ENCODE results near the gene MPEG1. TPM values are rescaled to one million over a fixed set of nuclear protein-coding genes. Genes with fewer than 3 reads are reported as not detected.

The MPEG1 gene
- total and polyA plus RNA-seq, 3 donors from 2014 or later: 0.87 to 12.1 (median 3.8) TPM

DNA sequence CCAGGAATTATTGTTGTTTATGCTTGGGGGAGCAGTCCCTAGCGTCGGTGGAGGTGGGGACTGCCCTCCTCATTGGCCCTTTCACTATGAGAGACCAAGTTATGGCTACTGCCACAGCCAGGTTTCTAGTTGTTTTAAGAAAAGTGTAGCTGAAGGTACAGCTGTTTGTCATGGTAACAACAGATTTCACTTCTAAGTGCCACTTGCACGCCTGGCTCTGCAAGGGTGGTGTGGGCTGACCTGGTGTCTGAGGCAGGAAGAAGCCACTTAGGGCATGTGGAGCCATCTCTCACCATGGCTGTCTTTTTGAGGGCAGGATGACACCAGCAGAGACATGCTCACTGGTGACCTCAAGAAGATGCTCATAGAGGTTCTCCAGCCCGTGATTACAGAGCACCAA, 46.3 kb upstream of the MPEG1 start:
- Histone ChIP-seq H3K4me3 (no peak overlapping the region), H3K36me3 (ENCODE audit: low read depth, missing control alignments) (no peaks in the 10 kb centered on the region), H3K27ac (no peak overlapping the region), H3K9me3 (no peaks in the 10 kb centered on the region), H3K27me3 (no peaks in the 10 kb centered on the region), H3K4me1 (no peaks in the 10 kb centered on the region)
- WGBS, 2 donors: 80 to 85% methylated on average over 4 of the region's 4 CpGs
- intact Hi-C loops (cut with DNase I; ENCODE audit: low total_unique reads): no loop called here
- no peak for DNase-seq
- no peak for TF ChIP-seq POLR2A (IDR thresholded peaks at IDR 0.05)
- TF ChIP-seq, protein P1, sequence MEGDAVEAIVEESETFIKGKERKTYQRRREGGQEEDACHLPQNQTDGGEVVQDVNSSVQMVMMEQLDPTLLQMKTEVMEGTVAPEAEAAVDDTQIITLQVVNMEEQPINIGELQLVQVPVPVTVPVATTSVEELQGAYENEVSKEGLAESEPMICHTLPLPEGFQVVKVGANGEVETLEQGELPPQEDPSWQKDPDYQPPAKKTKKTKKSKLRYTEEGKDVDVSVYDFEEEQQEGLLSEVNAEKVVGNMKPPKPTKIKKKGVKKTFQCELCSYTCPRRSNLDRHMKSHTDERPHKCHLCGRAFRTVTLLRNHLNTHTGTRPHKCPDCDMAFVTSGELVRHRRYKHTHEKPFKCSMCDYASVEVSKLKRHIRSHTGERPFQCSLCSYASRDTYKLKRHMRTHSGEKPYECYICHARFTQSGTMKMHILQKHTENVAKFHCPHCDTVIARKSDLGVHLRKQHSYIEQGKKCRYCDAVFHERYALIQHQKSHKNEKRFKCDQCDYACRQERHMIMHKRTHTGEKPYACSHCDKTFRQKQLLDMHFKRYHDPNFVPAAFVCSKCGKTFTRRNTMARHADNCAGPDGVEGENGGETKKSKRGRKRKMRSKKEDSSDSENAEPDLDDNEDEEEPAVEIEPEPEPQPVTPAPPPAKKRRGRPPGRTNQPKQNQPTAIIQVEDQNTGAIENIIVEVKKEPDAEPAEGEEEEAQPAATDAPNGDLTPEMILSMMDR (IDR thresholded peaks at IDR 0.05): no peak

GRCh38 chr11:59255281-59255680, 42.6 kb upstream of the MPEG1 start:
- Histone ChIP-seq H3K36me3 (ENCODE audit: low read depth, missing control alignments) (no peaks in the 10 kb centered on the region), H3K9me3 (no peaks in the 10 kb centered on the region), H3K4me1 (no peaks in the 10 kb centered on the region), H3K4me3 (no peak overlapping the region), H3K27me3 (no peaks in the 10 kb centered on the region), H3K27ac (no peak overlapping the region)
- no peak for DNase-seq
- no peak for TF ChIP-seq POLR2A (IDR thresholded peaks at IDR 0.05)
- TF ChIP-seq, protein P1 (IDR thresholded peaks at IDR 0.05): no peak
- 73 to 77% methylated on average over 8 of the region's 8 CpGs for WGBS, 2 donors
- intact Hi-C loops (cut with DNase I; ENCODE audit: low total_unique reads): no loop called here

DNA sequence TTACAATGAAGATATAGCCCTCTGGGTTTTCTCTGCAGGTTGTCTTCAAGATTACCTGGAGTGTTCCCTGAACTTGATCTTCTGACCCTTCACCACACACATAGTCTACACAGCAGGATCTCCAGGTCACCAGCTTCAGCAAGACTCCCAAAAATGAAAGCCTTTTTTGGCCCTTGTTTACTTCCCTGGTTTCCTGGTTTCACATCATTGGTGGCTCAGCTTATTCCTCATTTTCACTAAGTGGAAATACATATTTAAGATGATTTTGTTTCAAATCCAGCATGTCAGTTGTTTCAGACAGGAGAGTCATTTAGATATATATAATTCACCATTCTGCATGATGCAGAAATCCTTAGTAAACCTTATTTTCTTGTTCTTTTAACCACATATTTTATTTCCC, 41.6 kb upstream of the MPEG1 start:
- no peaks in the 10 kb centered on the region for H3K4me1 ChIP-seq
- H3K36me3 ChIP-seq (ENCODE audit: low read depth, missing control alignments): no peaks in the 10 kb centered on the region
- intact Hi-C loops (cut with DNase I; ENCODE audit: low total_unique reads): no loop called here
- no peak for DNase-seq
- no peaks in the 10 kb centered on the region for H3K27me3 ChIP-seq
- H3K9me3 ChIP-seq: no peaks in the 10 kb centered on the region
- no peak overlapping the region for H3K27ac ChIP-seq
- H3K4me3 ChIP-seq: no peak overlapping the region
- no peak for TF ChIP-seq POLR2A (IDR thresholded peaks at IDR 0.05)
- TF ChIP-seq, protein P1 (IDR thresholded peaks at IDR 0.05): no peak

DNA sequence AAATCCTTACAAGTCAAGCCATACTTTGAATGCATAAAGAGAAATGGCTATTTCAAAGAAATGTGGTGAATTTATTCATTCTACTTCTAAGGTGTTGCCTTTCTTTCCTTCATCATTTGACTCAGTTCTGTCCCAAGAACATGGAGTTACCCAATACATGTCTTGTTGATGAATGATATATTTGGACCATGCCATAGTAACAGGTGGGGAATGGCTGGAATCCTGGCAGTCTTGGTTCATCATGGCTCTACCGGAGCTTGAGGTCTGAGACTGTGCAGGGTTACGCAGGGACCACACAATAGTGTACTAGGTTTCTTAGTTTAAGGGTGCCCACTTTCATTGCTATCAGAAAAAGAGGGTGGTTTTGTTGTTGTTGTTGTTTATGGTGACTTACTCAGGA, 40.3 kb upstream of the MPEG1 start:
- H3K36me3 ChIP-seq (ENCODE audit: low read depth, missing control alignments): no peaks in the 10 kb centered on the region
- H3K9me3 ChIP-seq: no peaks in the 10 kb centered on the region
- DNase-seq: no peak
- intact Hi-C loops (cut with DNase I; ENCODE audit: low total_unique reads): no loop called here
- no peak for TF ChIP-seq POLR2A (IDR thresholded peaks at IDR 0.05)
- TF ChIP-seq, protein P1 (IDR thresholded peaks at IDR 0.05): no peak
- WGBS, 2 donors: 91 to 98% methylated on average over 2 of the region's 2 CpGs
- H3K27me3 ChIP-seq: no peaks in the 10 kb centered on the region
- no peak overlapping the region for H3K4me3 ChIP-seq
- no peak overlapping the region for H3K27ac ChIP-seq
- H3K4me1 ChIP-seq: no peaks in the 10 kb centered on the region

DNA sequence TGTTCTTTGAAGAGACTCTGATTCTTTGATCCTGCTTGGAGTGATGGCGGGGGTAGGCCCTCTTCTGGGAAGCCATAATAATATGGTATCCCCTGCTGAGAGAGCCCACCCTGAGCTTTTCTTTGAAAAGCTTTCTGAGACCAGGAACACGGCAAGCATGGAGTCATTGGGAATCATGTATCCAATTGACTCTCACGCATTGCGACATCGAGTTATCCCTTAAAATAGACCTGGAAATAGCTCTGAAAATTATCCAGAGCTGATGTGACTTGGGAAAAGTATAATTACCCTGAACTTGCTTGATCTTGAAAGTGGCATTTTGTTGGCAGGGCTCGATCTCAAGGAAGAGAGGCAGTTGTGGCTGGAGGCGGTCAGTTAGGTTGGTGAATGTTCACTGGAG, 36.8 kb upstream of the MPEG1 start:
- TF ChIP-seq, protein P1 (IDR thresholded peaks at IDR 0.05): no peak
- no peak for TF ChIP-seq POLR2A (IDR thresholded peaks at IDR 0.05)
- Histone ChIP-seq H3K9me3 (no peaks in the 10 kb centered on the region), H3K27ac (no peak overlapping the region), H3K36me3 (ENCODE audit: low read depth, missing control alignments) (no peaks in the 10 kb centered on the region), H3K4me3 (no peak overlapping the region), H3K4me1 (no peaks in the 10 kb centered on the region), H3K27me3 (no peaks in the 10 kb centered on the region)
- intact Hi-C loops (cut with DNase I; ENCODE audit: low total_unique reads): no loop called here
- WGBS, 2 donors: 94% methylated on average over 7 of the region's 7 CpGs
- DNase-seq: no peak

Data from testis (tissue), 3 donors.